Smooth muscle cell (in vitro differentiated cells): Measurements from ENCODE around the gene TJP1. TPM values are rescaled to one million over a fixed set of nuclear protein-coding genes. Genes with fewer than 3 reads are reported as not detected.

Source experiments
- DNase-seq: peaks from one replicate; lab custom pipeline; 2025; ENCODE audit not compliant: unreplicated experiment; lab: John Stamatoyannopoulos, UW
- H2AFZ ChIP-seq: fragments of 200-600 bp; sonication (generic); 2 replicates; pipeline ENCODE4 v1.6.0; 2016; ENCODE audit warnings: antibody characterized with exemption, low read depth, mild to moderate bottlenecking
- H3F3A ChIP-seq: fragments of 200-600 bp; sonication (generic); 2 replicates; pipeline ENCODE4 v1.6.0; 2017; ENCODE audit warnings: antibody characterized with exemption, low read depth
- H3K27ac ChIP-seq: fragments of 200-600 bp; sonication (generic); 2 replicates; pipeline ENCODE4 v1.5.1; 2016; ENCODE audit warnings: low read depth, mild to moderate bottlenecking
- H3K27me3 ChIP-seq: fragments of 200-600 bp; sonication (generic); 2 replicates; pipeline ENCODE4 v1.6.1; 2016; ENCODE audit warnings: low read depth, mild to moderate bottlenecking
- H3K36me3 ChIP-seq: fragments of 200-600 bp; sonication (generic); 2 replicates; pipeline ENCODE4 v1.5.1; 2016; ENCODE audit warnings: low read depth
- H3K4me1 ChIP-seq: fragments of 200-600 bp; sonication (generic); 2 replicates; pipeline ENCODE4 v1.5.1; 2016; ENCODE audit warnings: low read depth
- H3K4me2 ChIP-seq: fragments of 200-600 bp; sonication (generic); 2 replicates; pipeline ENCODE4 v1.6.0; 2016; ENCODE audit warnings: mild to moderate bottlenecking
- H3K4me3 ChIP-seq: fragments of 200-600 bp; sonication (generic); 2 replicates; pipeline ENCODE4 v1.5.1; 2016; ENCODE audit warnings: mild to moderate bottlenecking
- H3K79me2 ChIP-seq: fragments of 200-600 bp; sonication (generic); 2 replicates; pipeline ENCODE4 v1.6.0; 2016; ENCODE audit warnings: low read depth, mild to moderate bottlenecking
- H3K9ac ChIP-seq: fragments of 200-600 bp; sonication (generic); 2 replicates; pipeline ENCODE4 v1.6.0; 2016; ENCODE audit warnings: low read depth
- H3K9me3 ChIP-seq: fragments of 200-600 bp; sonication (generic); replicated peaks from 2 replicates; pipeline ENCODE4 v1.5.1; 2016; ENCODE audit warnings: low read depth
- H4K20me1 ChIP-seq: fragments of 200-600 bp; sonication (generic); 2 replicates; pipeline ENCODE4 v1.6.0; 2016; ENCODE audit warnings: low read depth
- WGBS: methylation state at CpG from one replicate; pipeline ENCODE4 v1.1.7; 2016; ENCODE audit warnings: low lambda C conversion rate; 5-methylcytosine and 5-hydroxymethylcytosine counted together
- polyA plus RNA-seq: library from polyadenylated mRNA; unstranded; fragments of >200 nt; fragmentation: Nextera tagmentation; extraction: Ambion mirVana; gene quantifications from 2 replicates; pipeline ENCODE4 v1.2.1, GENCODE V29; 2016
- total RNA-seq: library from RNA; depleted of rRNA; stranded (reverse); fragments of >200 nt; gene quantifications from 2 replicates; pipeline ENCODE4 v1.2.3, GENCODE V29; 2014
- TF ChIP-seq, protein P1 (sequence below): fragments of 200-600 bp; sonication (generic); IDR thresholded peaks from 2 replicates; pipeline ENCODE4 v1.5.1; 2017; ENCODE audit warnings: borderline replicate concordance, mild to moderate bottlenecking, antibody characterized with exemption; ENCODE audit not compliant: insufficient read depth, poor library complexity, severe bottlenecking

The TJP1 gene
- total and polyA plus RNA-seq, 2 experiments from 2014 or later, result 28.4 to 73.1 TPM

GRCh38 chr15:29788433-29789034 lies 33.7 kb downstream of the TJP1 start:
- H3K27me3 ChIP-seq, result no peaks in the 10 kb centered on the region
- peak overlapping the region; percentile 66 for H3K4me2 ChIP-seq
- H3K27ac ChIP-seq, result no peak overlapping the region
- no peak overlapping the region for H2AFZ ChIP-seq
- TF ChIP-seq, protein P1, sequence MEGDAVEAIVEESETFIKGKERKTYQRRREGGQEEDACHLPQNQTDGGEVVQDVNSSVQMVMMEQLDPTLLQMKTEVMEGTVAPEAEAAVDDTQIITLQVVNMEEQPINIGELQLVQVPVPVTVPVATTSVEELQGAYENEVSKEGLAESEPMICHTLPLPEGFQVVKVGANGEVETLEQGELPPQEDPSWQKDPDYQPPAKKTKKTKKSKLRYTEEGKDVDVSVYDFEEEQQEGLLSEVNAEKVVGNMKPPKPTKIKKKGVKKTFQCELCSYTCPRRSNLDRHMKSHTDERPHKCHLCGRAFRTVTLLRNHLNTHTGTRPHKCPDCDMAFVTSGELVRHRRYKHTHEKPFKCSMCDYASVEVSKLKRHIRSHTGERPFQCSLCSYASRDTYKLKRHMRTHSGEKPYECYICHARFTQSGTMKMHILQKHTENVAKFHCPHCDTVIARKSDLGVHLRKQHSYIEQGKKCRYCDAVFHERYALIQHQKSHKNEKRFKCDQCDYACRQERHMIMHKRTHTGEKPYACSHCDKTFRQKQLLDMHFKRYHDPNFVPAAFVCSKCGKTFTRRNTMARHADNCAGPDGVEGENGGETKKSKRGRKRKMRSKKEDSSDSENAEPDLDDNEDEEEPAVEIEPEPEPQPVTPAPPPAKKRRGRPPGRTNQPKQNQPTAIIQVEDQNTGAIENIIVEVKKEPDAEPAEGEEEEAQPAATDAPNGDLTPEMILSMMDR, result no peak
- peaks cover 10% of the 10 kb centered on the region for H3F3A ChIP-seq
- H4K20me1 ChIP-seq, result peaks cover 68% of the 10 kb centered on the region
- H3K36me3 ChIP-seq, result peaks cover under 1% of the 10 kb centered on the region
- H3K4me3 ChIP-seq, result no peak overlapping the region
- no peak for DNase-seq
- 55% methylated on average over 4 of the region's 4 CpGs for WGBS
- peaks cover 7% of the 10 kb centered on the region for H3K4me1 ChIP-seq
- H3K79me2 ChIP-seq, result peaks cover 60% of the 10 kb centered on the region
- H3K9me3 ChIP-seq, result no peaks in the 10 kb centered on the region
- H3K9ac ChIP-seq, result no peak overlapping the region

GRCh38 chr15:29787767-29788166 lies 34.5 kb downstream of the TJP1 start:
- Histone ChIP-seq H3K9me3 (no peaks in the 10 kb centered on the region), H3K27me3 (no peaks in the 10 kb centered on the region), H3K79me2 (peaks cover 60% of the 10 kb centered on the region), H3K27ac (no peak overlapping the region), H3K4me1 (peaks cover 2% of the 10 kb centered on the region), H3K4me2 (no peak overlapping the region), H4K20me1 (peaks cover 68% of the 10 kb centered on the region), H3K36me3 (no peaks in the 10 kb centered on the region), H3F3A (peaks cover 4% of the 10 kb centered on the region), H3K4me3 (no peak overlapping the region), H3K9ac (no peak overlapping the region), H2AFZ (no peak overlapping the region)
- no peak for DNase-seq
- TF ChIP-seq, protein P1, result no peak

GRCh38 chr15:29785642-29786041 lies 36.6 kb downstream of the TJP1 start:
- H3K27ac ChIP-seq, result no peak overlapping the region
- H3K4me3 ChIP-seq, result no peak overlapping the region
- H3F3A ChIP-seq, result peaks cover 4% of the 10 kb centered on the region
- H3K9ac ChIP-seq, result no peak overlapping the region
- H4K20me1 ChIP-seq, result peaks cover 88% of the 10 kb centered on the region
- no peaks in the 10 kb centered on the region for H3K36me3 ChIP-seq
- TF ChIP-seq, protein P1, result no peak
- H3K27me3 ChIP-seq, result no peaks in the 10 kb centered on the region
- 97% methylated on average over 1 of the region's 1 CpG for WGBS
- H2AFZ ChIP-seq, result no peak overlapping the region
- no peaks in the 10 kb centered on the region for H3K9me3 ChIP-seq
- peaks cover 78% of the 10 kb centered on the region for H3K79me2 ChIP-seq
- no peak overlapping the region for H3K4me2 ChIP-seq
- H3K4me1 ChIP-seq, result no peaks in the 10 kb centered on the region
- DNase-seq, result no peak

DNA sequence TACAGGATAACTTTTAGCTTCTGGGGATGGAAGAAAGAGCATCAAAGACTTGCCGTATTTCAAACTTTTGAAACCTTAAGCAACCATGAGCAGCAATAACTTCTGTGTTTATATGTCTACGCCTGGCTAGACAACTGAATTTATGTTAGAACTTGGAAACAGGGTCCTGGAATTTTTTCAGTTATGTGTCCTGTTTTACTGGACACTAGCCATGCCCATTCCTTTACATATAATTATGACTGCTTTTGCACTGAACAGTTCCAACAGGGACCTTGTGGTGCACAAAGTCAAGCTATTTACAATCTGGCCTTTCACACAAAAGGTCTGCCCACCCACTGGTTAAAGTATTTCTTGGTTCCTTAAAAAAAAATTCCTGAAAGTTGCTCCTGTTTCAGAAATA lies 37.1 kb downstream of the TJP1 start:
- H3K4me1 ChIP-seq, result no peaks in the 10 kb centered on the region
- H3K4me3 ChIP-seq, result no peak overlapping the region
- no peak for DNase-seq
- no peaks in the 10 kb centered on the region for H3K9me3 ChIP-seq
- H3K79me2 ChIP-seq, result peaks cover 83% of the 10 kb centered on the region
- peaks cover 92% of the 10 kb centered on the region for H4K20me1 ChIP-seq
- no peak overlapping the region for H2AFZ ChIP-seq
- no peaks in the 10 kb centered on the region for H3K36me3 ChIP-seq
- H3K27ac ChIP-seq, result peak overlapping the region; percentile 11
- 47% methylated on average over 2 of the region's 2 CpGs for WGBS
- no peak overlapping the region for H3K9ac ChIP-seq
- no peak overlapping the region for H3K4me2 ChIP-seq
- TF ChIP-seq, protein P1, result no peak
- H3K27me3 ChIP-seq, result no peaks in the 10 kb centered on the region
- H3F3A ChIP-seq, result peaks cover 4% of the 10 kb centered on the region
